ENCODE results near the gene TMEM222.

The TMEM222 gene

GRCh38 chr1:27306892-27307761, 14.8 kb upstream of the TMEM222 start:
- DNase-seq = no peak

GRCh38 chr1:27307874-27308598, 13.9 kb upstream of the TMEM222 start:
- no peak for DNase-seq

GRCh38 chr1:27314169-27314568, 7.8 kb upstream of the TMEM222 start:
- DNase-seq = no peak

GRCh38 chr1:27314737-27315136, 7.2 kb upstream of the TMEM222 start:
- DNase-seq = no peak

GRCh38 chr1:27316860-27317259, 5.1 kb upstream of the TMEM222 start:
- no peak for DNase-seq

- no peak for DNase-seq
Measured at GRCh38 chr1:27318136-27318535, 3.8 kb upstream of the TMEM222 start.

- DNase-seq = no peak
Measured at GRCh38 chr1:27318596-27318995, 3.4 kb upstream of the TMEM222 start.

GRCh38 chr1:27322569-27323240, 742 bp downstream of the TMEM222 start:
- DNase-seq = no peak

- no peak for DNase-seq
Measured at GRCh38 chr1:27325286-27325685, 3.3 kb downstream of the TMEM222 start.

- no peak for DNase-seq
Measured at GRCh38 chr1:27327964-27328363, 6.0 kb downstream of the TMEM222 start.

GRCh38 chr1:27330786-27331185, 8.8 kb downstream of the TMEM222 start:
- no peak for DNase-seq

- no peak for DNase-seq
Measured at GRCh38 chr1:27331426-27331825, 9.5 kb downstream of the TMEM222 start.

- DNase-seq = no peak
Measured at GRCh38 chr1:27331922-27332321, 10.0 kb downstream of the TMEM222 start.

GRCh38 chr1:27332536-27333281, 10.7 kb downstream of the TMEM222 start:
- peak; percentile 61 for DNase-seq

- no peak for DNase-seq
Measured at GRCh38 chr1:27333717-27334279, 11.8 kb downstream of the TMEM222 start.

GRCh38 chr1:27335506-27336422, 13.8 kb downstream of the TMEM222 start:
- DNase-seq = no peak

GRCh38 chr1:27336756-27337155, 14.8 kb downstream of the TMEM222 start:
- DNase-seq = no peak

- DNase-seq = no peak
Measured at GRCh38 chr1:27338751-27339150, 16.8 kb downstream of the TMEM222 start.

- no peak for DNase-seq
Measured at GRCh38 chr1:27339213-27339612, 17.2 kb downstream of the TMEM222 start.

- peak; percentile 66 for DNase-seq
Measured at GRCh38 chr1:27341525-27342252, 19.7 kb downstream of the TMEM222 start, which contains the start of gene SYTL1. Gene SYTL1, plus strand, starts transcription at chr1:27342022. Its CDS starts 3,313 bp downstream, at chr1:27345335.

- DNase-seq = peak; percentile 30
Measured at GRCh38 chr1:27342391-27342777, 20.4 kb downstream of the TMEM222 start.
